OCI-M2 (cell line): ENCODE measurements around the gene IGFBP6.

Experiments used
- DNase-seq: peaks from one replicate; lab custom pipeline; 2025; ENCODE audit not compliant: unreplicated experiment; lab: John Stamatoyannopoulos, UW

IGFBP6 gene

GRCh38 chr12:53115112-53115890 is 17.8 kb downstream of the IGFBP6 start:
- no peak for DNase-seq

DNA sequence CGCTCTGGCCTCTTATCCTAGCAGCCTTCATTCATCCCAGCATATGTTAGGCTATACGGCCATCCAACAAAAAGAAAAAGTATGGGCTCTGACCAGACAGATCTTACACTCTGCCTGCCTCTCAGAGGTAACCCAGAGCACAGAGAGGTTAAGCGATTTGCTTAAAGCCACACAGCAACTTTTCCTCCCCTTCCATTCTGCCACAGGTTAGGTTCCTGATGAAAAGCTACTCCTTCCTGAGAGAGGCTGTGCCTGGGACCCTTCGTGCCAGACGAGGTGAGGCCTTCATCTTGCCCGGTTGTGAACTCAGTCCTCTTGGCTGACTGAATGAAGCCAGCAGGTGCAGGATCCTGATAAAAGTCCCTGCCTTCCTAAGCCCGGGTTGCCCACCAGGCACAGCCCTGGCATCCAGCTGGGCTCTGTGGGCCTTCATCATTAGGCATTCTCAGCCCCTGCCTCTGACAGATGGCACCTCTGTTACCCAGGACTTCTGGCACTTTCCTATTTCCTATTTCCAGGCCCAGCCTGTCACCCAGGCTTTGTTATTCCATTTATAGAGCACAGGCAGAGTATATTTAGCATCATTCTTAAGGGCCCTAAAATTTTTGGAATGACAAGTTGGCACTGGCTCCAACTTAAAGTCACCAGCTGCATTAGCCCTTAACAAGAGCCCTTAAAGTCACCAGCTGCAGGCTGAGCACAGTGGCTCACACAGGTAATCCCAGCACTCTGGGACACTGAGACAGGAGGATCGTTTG is 18.6 kb downstream of the IGFBP6 start:
- no peak for DNase-seq

- DNase-seq = no peak
Observed at GRCh38 chr12:53118751-53119300, 21.4 kb downstream of the IGFBP6 start.

DNA sequence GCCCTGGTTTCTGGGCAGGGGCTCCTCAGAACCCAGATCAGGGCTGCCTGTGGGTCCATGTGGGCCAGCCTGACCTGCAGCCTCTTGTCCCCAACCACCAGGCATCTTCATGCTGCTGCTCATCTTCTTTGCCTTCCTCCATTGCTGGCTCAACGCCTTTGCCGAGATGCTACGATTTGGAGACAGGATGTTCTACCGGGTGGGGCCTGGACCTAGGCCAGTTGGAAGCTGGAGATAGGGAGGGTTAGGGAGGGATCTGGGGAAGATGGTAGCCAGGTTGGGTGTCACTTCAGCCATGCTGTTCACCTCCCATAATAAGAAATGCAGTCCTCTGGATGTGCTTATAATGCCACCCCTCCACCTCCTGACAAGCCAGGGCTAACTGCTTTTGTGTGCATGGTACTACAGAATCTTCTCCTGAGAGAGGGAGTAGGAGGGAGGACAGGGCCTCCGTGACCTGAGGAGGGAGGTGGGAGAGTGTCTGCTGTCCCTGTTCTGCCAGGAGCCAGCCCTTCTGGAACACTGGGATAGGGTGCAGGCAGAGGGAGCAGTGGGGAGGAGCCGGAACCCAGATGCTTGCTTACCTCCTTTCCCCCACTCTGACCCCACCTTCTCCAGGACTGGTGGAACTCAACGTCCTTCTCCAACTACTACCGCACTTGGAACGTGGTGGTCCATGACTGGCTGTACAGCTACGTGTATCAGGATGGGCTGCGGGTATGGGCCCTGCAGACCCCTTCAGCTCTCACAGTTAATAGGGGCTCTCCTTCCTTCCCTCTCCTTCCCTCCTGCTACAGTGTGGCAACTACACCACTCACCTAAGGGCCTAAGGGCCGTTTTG is 23.4 kb downstream of the IGFBP6 start:
- DNase-seq = no peak

DNA sequence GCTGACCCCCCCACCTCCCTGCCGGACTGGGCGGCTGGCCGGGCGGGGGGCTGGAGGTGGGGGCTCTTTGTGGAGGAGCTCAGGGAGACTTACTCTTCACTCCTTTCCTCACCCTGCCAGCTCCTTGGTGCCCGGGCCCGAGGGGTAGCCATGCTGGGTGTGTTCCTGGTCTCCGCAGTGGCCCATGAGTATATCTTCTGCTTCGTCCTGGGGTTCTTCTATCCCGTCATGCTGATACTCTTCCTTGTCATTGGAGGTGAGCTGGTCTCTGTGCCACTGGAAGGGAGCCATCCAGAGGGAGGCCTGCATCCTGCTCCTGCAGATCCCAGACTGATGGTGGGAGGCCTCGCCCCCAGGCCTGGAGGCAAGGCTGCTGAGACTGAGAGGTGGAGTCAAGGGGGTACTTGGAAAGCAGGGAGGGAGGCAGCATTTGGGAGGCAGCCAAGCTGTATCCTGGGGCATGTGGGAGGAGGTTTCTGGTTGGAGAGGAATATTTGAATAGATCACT is 25.5 kb downstream of the IGFBP6 start:
- no peak for DNase-seq

DNA sequence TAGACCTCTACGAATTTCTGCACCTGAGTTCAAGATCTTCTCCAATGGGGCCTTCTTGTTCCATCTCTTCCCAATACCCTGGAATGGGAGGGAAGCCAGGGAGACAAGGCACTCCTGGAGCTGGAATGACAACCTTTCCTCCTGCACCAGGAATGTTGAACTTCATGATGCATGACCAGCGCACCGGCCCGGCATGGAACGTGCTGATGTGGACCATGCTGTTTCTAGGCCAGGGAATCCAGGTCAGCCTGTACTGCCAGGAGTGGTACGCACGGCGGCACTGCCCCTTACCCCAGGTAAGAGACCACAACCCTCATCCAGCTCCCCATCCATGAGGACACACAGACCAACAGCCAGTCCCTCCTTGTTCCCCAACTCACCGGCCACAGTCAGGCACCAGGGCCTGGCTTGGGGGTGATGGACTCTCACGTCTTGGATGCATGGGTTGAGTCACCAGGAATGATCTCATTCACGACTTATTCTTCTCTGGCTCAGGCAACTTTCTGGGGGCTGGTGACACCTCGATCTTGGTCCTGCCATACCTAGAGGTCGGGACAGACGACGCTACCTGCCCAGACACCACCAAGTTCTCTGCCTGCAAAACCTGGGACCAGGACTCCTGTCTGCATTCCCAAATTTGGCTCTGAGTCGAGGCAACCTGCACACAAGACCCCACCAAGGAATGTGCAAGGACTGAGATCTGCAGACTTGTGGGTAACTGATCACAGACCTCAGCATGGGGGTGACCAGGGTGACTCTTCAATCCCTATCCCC is 26.3 kb downstream of the IGFBP6 start:
- DNase-seq = no peak

DNA sequence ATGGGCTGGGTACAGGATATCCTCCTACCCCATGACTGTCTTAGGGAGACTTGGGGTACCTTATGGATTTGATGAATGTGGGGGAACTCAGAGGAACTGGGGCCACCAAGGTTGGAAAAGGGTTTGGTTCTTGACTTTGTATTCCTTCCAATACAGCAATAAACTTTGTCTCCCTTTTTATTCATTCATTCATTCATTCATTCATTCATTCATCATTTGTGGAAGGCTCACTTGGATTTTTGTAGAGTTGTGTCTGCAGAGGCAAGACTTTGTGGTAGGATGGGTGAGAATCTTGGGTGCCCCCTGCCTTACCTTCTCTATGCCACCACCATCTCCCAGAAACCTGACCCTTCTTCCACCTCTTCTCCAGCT is 26.9 kb downstream of the IGFBP6 start:
- no peak for DNase-seq

DNA sequence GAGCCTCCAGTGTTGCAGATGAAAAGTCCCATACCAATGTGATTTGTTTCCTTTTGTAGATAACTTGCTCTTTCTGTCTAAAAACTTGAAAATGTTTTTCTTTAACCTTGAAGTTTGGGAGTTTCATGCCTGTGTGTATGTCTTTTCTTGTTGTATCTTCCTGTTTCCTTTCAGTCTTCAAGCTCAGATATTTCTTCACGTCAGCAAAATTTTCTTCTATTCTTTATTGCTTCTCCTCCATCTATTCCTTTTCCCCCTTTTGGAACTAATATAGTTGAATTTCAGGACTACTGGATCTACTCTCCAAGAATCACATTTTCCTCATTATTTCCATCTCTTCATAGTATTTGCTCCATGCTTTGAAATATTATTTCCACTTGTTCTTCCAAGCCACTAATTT is 29.7 kb downstream of the IGFBP6 start:
- no peak for DNase-seq

DNA sequence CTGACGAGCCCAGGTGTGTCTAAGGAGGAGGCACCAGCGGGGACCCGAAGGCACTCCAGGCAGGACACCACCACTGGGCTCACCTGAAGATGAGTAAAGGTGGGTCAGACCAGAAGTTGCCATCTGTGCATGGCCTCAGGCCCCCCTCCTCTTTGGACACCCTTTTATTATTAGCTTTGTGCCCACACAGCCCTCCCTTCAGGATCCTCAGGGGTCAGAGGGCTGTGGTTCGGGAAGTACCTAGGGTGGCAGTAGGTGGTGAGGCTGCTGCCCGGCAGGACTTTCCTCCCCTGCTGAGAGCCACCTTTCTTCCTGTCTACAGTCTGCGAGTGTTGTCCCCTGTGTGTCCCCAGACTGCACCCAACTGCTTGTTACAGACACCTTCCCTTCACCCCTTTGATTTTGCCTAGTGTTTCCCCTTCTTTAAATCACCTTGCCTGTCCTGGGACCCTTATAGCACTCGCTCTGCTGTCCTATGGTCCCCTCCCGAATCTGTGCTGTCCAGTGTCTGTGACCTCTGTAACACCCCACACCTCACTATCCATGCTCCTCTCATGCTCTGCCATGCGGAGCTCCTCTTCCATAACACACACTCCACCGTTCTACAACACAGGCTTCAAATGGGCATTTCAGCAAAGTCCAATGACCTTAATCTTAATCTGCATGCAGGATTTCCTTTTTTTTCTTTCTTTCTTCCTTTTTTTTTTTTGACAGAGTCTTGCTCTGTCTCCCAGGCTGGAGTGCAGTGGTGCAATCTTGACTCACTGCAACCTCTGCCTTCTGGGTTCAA is 31.5 kb downstream of the IGFBP6 start:
- no peak for DNase-seq

DNA sequence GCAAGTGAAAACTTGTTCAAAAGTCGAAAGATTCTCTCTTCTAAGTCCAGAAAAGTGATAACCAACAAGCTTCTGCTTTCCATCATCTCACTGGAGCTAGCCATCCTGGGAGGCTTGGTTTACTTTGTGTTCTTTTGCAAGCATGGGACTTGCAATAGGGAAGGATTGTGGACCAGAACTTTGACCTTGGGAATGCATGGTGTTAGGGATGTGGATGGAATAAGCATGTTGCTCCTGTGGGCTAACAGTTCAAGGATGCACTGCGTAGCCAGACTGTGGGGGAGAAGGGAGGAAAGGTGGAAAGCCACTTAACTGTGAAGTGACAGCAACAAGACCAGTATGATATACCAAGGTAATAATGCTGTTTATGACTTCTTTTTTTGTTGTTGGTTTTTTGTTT is 34.4 kb downstream of the IGFBP6 start:
- DNase-seq = no peak

DNA sequence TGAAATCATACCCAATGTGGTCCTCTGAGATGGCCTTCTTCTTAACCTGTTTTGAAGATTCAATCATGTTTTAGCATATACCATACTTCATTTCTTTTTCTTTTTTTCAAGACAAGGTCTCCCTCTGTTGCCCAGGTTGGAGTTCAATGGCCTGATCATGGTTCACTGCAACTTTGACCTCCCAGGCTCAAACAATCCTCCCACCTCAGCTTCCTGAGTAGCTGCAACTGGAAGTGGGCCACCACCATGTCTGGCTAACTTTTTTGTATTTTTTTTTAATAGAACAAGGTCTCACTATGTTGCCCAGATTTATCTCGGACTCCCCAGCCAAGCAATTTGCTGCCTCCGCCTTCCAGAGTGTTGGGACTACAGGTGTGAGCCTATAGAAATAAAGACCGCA is 36.3 kb downstream of the IGFBP6 start:
- no peak for DNase-seq

- no peak for DNase-seq
Observed at GRCh38 chr12:53143355-53143754, 45.9 kb downstream of the IGFBP6 start.

- no peak for DNase-seq
Observed at GRCh38 chr12:53145383-53146260, 48.2 kb downstream of the IGFBP6 start.

- DNase-seq = no peak
Observed at GRCh38 chr12:53147181-53147580, 49.7 kb downstream of the IGFBP6 start.

DNA sequence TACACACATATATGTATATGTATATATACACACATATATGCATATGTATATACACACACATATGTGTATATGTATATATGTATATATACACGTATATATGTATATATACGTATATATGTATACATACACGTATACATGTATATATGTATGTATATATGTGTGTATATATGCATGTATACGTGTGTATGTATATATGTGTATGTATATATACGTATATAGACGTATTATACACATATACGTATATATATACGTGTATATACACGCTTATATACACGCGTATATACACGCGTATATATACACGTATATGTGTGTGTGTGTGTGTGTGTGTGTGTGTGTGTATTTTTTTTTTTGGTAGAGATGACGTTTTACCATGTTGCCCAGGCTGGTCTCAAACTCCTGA is 50.2 kb downstream of the IGFBP6 start:
- no peak for DNase-seq

DNA sequence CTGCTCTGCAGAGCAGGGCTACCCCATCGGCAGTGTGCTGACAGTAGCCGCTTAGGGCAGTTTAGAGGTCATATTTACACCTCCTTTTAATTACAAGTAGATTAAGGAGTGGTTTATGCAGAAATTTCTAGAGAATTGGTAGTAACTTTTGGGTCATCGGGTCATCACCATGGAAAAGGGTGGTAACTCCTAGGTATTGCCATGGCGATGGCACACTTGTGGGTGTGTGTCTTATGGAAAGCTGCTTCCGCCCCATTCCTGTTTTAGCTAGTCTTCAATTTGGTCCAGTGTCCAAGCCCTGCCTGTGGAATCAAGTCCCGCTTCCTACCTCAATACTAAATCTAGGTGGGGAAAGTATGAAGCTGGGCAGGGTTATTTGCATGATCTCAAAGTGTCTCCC is 53.6 kb downstream of the IGFBP6 start:
- no peak for DNase-seq
